GM12864 (cell line): ENCODE results near the gene ASRGL1.

Experiments
- DNase-seq: peaks from one replicate; pipeline ENCODE4 v3.0.0-alpha.2; 2011; ENCODE audit warnings: low read depth
- H3K4me3 ChIP-seq: 2 replicates; pipeline ENCODE4 v1.5.1; 2011; ENCODE audit warnings: mild to moderate bottlenecking, low read depth, low read length, control low read depth
- TF ChIP-seq, protein P1 (sequence below): IDR thresholded peaks from 2 replicates; pipeline ENCODE4 v1.5.1; 2011; ENCODE audit warnings: low read depth, mild to moderate bottlenecking, moderate library complexity, low read length, control low read depth, inconsistent platforms; ENCODE audit errors: missing control alignments

ASRGL1 gene

DNA sequence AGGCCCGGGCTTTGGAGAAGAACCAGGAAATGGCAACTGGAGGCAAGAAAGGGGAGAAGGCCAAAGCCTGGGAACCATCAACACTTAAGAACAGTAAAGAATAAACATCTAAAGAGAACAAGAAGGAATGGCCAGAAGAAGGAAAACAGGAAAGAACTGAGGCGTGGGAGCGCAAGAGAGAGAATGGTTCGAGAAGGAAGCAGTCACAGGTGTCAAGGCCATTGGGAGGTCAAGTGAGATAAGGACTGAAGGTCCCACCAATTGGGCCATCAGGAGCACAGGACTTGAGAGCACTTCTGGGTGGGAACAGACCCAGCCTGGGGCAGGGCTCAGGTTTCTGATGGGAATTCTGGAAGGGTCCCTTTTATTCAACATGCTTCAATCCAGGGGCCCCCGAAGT lies 80.9 kb downstream of the ASRGL1 start:
- H3K4me3 ChIP-seq: no peak overlapping the region
- no peak for DNase-seq
- TF ChIP-seq, protein P1, sequence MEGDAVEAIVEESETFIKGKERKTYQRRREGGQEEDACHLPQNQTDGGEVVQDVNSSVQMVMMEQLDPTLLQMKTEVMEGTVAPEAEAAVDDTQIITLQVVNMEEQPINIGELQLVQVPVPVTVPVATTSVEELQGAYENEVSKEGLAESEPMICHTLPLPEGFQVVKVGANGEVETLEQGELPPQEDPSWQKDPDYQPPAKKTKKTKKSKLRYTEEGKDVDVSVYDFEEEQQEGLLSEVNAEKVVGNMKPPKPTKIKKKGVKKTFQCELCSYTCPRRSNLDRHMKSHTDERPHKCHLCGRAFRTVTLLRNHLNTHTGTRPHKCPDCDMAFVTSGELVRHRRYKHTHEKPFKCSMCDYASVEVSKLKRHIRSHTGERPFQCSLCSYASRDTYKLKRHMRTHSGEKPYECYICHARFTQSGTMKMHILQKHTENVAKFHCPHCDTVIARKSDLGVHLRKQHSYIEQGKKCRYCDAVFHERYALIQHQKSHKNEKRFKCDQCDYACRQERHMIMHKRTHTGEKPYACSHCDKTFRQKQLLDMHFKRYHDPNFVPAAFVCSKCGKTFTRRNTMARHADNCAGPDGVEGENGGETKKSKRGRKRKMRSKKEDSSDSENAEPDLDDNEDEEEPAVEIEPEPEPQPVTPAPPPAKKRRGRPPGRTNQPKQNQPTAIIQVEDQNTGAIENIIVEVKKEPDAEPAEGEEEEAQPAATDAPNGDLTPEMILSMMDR: no peak

DNA sequence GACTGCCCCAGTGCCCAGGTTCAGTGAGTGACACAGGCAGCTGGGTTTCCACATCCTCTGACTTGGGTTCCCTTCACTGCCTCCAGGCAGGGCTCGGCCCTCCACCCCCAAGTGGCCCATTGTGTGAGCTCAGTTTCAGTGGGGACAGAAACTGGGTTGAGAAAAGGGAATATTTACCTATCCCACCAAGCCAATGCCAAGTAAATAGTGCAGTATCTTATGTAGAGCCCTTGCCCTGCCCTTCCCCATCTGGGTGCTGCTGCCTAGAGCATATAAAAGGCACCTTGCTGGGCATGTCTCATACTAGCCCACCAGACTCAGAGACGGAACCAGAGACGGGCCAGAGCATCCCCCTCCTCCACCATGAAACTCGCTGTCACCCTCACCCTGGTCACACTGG lies 81.5 kb downstream of the ASRGL1 start, which contains the start of gene SCGB1A1:
TSS of gene SCGB1A1 (plus strand) at position 301 of the 400 bp plus-strand sequence. CDS start at position 364, 63 bp downstream.
- TF ChIP-seq, protein P1: no peak
- H3K4me3 ChIP-seq: no peak within 1 kb of the TSS
- DNase-seq: no peak

DNA sequence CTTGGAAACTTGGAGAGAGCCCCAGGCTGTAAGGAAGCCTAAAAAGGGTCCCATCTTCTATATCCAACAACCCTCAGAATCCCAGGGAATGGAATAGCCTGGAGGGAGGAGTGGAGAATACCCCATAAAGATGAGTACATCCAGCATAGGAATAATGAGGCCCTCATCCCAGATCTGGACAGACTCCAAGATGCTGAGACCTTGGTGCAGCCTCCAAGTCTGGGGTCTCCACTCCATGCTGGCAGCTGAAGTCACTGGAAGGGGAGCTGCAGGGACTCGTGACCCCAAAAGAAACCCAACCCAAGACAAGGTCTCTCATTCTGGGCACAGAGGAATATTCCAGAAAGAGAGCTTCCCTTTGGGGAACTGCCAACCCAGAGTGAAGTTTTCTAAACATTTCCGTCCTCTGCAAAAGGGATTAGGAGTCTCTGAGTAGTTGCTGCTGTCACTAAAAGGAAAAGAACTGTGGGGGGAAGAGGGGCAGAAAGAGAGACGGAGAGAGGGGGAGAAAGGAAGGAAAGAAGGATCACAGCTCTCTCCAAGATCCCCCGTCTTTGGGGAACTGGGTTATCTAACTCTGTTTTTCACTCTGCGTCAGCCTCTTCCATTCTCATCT lies 82.2 kb downstream of the ASRGL1 start:
- TF ChIP-seq, protein P1: no peak
- H3K4me3 ChIP-seq: no peak overlapping the region
- no peak for DNase-seq

DNA sequence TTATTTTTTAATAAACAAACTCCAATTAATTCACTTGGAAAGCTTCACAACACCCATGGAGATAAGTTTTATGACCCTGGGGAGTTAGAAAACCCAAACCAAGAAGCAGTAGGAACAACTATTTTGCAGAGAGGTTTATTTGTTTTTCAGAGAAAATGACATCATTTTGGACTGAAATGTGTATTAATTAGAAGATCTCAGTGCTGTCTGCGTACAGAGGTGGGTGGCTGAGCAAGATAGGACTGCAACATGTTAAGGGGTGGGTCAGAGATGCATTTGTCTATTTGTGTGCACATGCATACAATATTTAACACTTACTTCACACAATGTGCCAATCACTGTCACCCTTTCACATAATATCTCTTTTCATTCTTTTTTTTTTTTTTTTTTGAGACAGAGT lies 82.7 kb downstream of the ASRGL1 start:
- no peak overlapping the region for H3K4me3 ChIP-seq
- TF ChIP-seq, protein P1: no peak
- no peak for DNase-seq

DNA sequence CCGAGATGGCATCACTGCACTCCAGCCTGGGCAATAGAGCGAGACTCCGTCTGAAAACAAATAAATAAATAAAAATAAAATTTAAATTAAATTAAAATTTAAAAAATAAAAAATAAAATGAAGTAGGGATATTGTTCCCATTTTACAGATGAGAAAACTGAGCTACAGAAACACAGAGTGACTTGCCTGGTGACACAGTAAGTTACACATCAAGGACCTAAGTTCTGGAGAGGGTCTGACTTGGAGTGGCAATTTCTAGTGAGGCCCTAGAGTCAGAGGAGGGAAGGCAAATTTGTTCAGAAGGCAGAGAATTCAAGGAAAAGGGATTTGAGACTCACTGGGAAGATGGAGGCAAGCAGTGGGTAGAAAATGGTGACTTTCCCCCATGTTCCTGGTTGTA lies 83.6 kb downstream of the ASRGL1 start:
- TF ChIP-seq, protein P1: no peak
- no peak for DNase-seq
- no peak overlapping the region for H3K4me3 ChIP-seq

DNA sequence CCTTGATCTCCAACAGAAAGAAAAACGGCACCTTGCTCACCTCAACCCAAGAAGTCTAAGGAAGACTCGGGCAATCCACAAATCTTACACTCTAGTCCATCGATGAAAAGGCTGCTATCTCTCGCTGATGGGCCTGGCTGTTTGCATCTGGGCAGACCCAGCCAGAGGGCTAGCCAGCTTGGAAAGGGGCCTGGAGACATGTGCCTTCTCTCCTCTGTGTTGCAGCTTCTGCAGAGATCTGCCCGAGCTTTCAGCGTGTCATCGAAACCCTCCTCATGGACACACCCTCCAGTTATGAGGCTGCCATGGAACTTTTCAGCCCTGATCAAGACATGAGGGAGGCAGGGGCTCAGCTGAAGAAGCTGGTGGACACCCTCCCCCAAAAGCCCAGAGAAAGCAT lies 84.7 kb downstream of the ASRGL1 start:
- H3K4me3 ChIP-seq: no peak overlapping the region
- DNase-seq: no peak
- TF ChIP-seq, protein P1: no peak

DNA sequence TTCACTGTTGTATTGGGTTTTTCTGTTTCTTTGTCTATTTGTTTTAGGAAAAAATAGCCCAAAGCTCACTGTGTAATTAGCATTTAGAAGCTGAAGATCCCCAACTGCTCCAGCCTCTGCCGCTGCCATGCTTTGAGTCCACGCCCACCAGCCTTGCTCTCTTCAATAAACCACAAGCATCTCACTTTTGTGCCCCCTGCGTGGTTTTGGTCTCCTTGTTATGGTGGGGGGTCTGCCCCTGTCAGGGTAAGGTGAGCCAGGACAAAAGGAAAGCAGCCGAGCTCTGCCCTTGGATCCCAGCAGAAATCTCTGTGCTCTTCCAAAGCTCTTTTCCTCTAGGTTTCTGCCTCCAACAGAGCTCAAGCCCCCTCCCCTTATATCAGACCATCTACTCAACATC lies 85.8 kb downstream of the ASRGL1 start:
- TF ChIP-seq, protein P1: no peak
- no peak overlapping the region for H3K4me3 ChIP-seq
- DNase-seq: no peak
